ENCODE measurements around the gene AMBRA1. TPM values are rescaled to one million over a fixed set of nuclear protein-coding genes. Genes with fewer than 3 reads are reported as not detected.

AMBRA1 gene
- polyA plus RNA-seq, 3 donors from 2014 or later, result 5.3 to 12.8 (median 7.4) TPM

DNA sequence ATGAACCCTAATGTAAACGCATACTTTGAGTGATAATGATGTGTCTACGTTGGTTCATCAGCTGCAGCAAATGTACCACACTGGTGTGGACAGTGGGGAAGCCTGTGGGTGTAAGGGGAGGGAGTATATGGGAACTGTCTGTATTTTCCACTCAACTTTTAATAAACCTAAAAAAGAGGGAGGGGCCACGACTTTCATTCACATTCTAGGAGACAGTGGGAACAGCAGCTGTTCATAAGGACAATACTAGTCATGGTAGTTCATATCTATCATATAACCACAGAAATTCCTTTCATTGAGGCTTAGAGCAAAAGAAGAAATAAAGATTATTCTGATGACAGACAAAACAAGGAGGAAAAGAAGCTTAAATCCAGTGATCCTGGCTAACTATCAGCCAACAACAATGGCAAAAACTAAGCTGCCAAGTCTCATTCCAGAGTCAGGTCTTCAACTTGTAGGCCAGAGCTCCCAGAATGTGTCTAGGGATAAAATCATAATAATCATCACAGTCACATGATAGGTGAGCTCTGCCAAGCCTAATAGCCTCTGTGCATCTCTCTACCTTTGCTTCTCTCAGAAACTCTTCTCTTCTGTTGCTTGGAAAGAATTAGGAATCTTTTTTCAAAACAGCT lies 142.9 kb downstream of the AMBRA1 start:
- no peak overlapping the region for H3K4me3 Mint-ChIP-seq
- H3K9me3 Mint-ChIP-seq, result no peaks in the 10 kb centered on the region
- peaks cover 7 to 13% of the 10 kb centered on the region in 2 donors for H3K4me1 Mint-ChIP-seq
- no peak for DNase-seq
- H3K27ac Mint-ChIP-seq, result peak overlapping the region in 1 of 6 donors; percentile 66
- peaks cover 0 to 2% (median 1%) of the 10 kb centered on the region in 3 donors for H3K27me3 Mint-ChIP-seq (ENCODE audit: low read depth in 3 of 3)
- peaks cover 0 to 4% (median 0%) of the 10 kb centered on the region in 3 donors for H3K36me3 Mint-ChIP-seq

GRCh38 chr11:46447544-46447943 lies 146.3 kb downstream of the AMBRA1 start:
- peaks cover under 1 to 4% (median 4%) of the 10 kb centered on the region in 3 donors for H3K36me3 Mint-ChIP-seq
- H3K9me3 Mint-ChIP-seq, result no peaks in the 10 kb centered on the region
- H3K27me3 Mint-ChIP-seq (ENCODE audit: low read depth in 3 of 3), result peaks cover 0 to 2% (median 1%) of the 10 kb centered on the region in 3 donors
- H3K4me1 Mint-ChIP-seq, result peaks cover 7 to 13% of the 10 kb centered on the region in 2 donors
- no peak for DNase-seq
- no peak overlapping the region for H3K4me3 Mint-ChIP-seq
- H3K27ac Mint-ChIP-seq, result no peak overlapping the region

DNA sequence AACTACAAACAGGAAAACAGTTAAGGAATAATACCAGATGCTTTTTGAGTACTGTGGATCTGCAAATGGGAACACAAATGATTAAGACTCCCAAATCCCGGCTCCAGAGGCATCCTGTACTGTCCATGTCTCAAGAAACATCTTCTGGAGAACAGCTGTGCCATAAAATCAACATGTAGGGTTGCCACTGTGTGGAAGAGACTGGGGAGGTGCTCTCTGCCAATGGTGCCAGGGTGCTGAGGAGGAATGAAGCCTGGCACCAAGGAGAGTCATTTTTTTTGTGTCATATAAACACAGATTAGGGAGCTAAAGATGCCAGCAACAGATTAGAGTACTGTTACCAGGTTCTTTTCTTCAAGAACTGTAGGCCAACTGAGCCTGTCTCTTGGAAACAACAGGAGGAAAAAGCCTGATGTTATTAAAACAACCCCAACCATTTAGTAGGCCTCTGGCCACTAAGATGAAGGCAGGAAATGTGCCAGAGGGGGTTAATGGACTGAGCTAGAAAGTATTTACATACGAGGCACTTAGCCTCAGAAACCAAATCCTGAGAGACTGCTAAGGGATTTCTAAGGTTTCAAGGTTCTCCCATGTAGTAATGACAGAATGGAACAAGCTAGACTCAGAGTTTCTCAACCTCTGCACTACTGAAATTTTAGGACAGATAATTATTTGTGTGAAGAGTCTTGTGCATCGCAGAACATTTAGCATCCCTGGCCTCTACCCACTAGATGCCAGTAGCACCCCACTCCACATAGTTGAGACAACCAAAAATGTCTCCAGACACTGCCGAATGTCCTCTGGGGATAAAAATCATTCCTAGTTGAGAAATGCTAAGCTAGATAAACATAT lies 147.7 kb downstream of the AMBRA1 start:
- Mint-ChIP-seq H3K9me3 (no peaks in the 10 kb centered on the region), H3K36me3 (peaks cover 4 to 8% (median 8%) of the 10 kb centered on the region in 3 donors), H3K4me3 (no peak overlapping the region), H3K27me3 (ENCODE audit: low read depth in 3 of 3) (peaks cover 0 to 3% (median 2%) of the 10 kb centered on the region in 3 donors), H3K27ac (no peak overlapping the region), H3K4me1 (peaks cover 7 to 13% of the 10 kb centered on the region in 2 donors)
- no peak for DNase-seq

DNA sequence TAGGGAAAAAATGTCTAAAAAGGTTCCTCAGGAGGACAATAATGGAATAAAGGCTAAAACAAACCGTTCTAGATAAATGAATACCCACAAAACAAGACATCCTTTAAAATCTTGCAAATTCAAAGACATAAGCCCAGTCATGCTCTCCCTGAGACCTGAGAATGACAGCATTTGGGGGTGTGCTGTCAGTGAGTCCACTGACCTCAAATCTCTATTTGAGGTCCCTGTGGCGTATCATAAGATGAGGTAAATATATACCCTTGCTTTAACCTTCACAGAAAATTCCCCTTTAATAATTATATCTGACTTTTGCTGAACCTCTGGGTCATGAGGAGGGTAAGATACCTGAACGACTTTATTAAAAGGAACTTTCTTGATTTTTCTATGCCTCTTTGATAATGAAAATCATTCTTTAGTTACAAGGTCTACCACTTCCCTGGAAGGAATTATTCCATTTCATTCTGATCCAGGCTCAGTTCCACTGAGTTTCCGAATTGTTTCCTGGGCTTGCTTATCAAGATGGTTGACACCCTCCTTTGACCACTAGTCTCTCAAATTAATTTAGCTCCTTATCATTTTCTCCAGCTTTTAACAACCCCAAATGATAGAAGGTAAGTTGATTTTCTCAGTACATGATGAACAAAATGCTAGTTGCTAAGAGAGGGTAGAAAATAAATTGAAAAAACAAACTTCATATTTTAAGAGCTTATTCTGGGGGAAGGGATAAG lies 148.5 kb downstream of the AMBRA1 start:
- Mint-ChIP-seq H3K27me3 (ENCODE audit: low read depth in 3 of 3) (peaks cover 0 to 3% (median 2%) of the 10 kb centered on the region in 3 donors), H3K4me1 (peaks cover 6 to 13% of the 10 kb centered on the region in 2 donors)

DNA sequence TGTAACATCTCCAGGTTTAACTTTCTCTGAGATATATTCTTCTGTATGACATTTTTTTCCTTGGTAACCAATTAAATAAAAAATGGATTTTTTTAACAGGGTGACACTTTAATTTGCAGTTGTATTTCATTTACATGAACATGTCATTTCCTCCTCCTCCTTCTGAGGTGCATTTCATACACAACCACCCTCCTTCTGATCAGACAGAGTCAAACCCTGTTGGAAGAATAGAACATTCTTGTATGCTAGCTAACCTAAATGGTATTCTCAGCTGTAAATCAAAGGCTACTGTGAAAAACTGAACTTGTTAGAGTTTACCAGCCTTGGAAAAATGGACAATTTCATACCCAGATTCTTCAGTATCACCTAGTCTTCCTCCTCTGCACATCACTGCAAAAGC lies 149.5 kb downstream of the AMBRA1 start:
- Mint-ChIP-seq H3K36me3 (peaks cover 4 to 13% (median 9%) of the 10 kb centered on the region in 3 donors), H3K27ac (no peak overlapping the region), H3K9me3 (no peaks in the 10 kb centered on the region), H3K4me3 (no peak overlapping the region), H3K27me3 (ENCODE audit: low read depth in 3 of 3) (peaks cover 0 to 1% (median 1%) of the 10 kb centered on the region in 3 donors), H3K4me1 (peaks cover 4 to 13% of the 10 kb centered on the region in 2 donors)
- DNase-seq, result no peak

More for the DNA sequence above, 148.5 kb downstream of the AMBRA1 start:
- Mint-ChIP-seq H3K36me3 (peaks cover 4 to 13% (median 13%) of the 10 kb centered on the region in 3 donors), H3K27ac (no peak overlapping the region), H3K9me3 (no peaks in the 10 kb centered on the region), H3K4me3 (no peak overlapping the region)
- no peak for DNase-seq

DNA sequence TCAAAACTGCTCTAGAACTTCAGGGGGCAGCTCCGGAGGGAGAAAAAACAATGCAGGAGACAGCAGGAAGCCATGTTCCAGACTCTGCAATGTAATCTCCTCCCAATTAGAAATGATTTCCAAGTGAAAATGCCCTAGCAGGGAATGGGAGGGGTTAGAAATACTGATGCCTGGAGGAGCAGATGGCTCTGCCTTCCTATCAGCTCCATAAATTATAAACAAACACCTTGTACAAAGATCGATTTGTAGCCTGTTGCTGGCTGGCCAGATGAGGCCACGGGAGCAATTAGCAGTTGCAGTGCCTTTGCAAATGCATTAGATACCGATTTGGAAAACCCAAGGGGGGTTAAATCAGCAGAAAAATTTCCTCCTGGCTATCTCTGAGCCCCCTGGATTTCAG lies 155.6 kb downstream of the AMBRA1 start:
- no peaks in the 10 kb centered on the region for H3K9me3 Mint-ChIP-seq
- H3K27me3 Mint-ChIP-seq (ENCODE audit: low read depth in 3 of 3), result peaks cover 0 to 6% (median 1%) of the 10 kb centered on the region in 3 donors
- no peaks in the 10 kb centered on the region for H3K4me1 Mint-ChIP-seq
- no peak overlapping the region for H3K4me3 Mint-ChIP-seq
- H3K36me3 Mint-ChIP-seq, result peaks cover 7 to 20% (median 18%) of the 10 kb centered on the region in 3 donors
- no peak overlapping the region for H3K27ac Mint-ChIP-seq
- DNase-seq, result no peak

- Mint-ChIP-seq H3K9me3 (no peaks in the 10 kb centered on the region), H3K4me1 (no peaks in the 10 kb centered on the region), H3K27ac (no peak overlapping the region), H3K27me3 (ENCODE audit: low read depth in 3 of 3) (peaks cover 0 to 7% (median 1%) of the 10 kb centered on the region in 3 donors), H3K4me3 (no peak overlapping the region), H3K36me3 (peaks cover 5 to 20% (median 20%) of the 10 kb centered on the region in 3 donors)
- DNase-seq, result no peak
Observed at GRCh38 chr11:46437122-46437689, 156.6 kb downstream of the AMBRA1 start.

DNA sequence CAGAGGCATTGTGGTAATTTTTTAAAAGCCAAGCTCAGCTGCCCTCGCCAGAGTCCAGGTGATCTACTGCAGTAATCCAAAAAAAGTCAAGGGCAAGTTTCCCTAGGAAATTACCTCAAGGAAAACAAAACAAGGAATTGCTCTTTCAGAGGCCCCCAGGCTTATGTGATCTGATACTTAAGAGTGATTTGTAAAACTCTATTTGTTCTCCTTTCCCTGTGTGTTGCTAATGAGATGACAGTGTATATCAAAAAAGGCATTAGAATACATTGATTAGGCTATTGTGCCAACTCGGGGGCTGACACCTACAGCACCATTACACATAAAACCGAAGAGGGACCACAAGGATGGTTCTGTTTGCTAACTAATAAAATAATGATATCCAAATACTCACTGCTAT lies 157.7 kb downstream of the AMBRA1 start:
- Mint-ChIP-seq H3K36me3 (peaks cover 9 to 24% (median 19%) of the 10 kb centered on the region in 3 donors), H3K27ac (no peak overlapping the region), H3K4me3 (no peak overlapping the region), H3K4me1 (no peaks in the 10 kb centered on the region), H3K27me3 (ENCODE audit: low read depth in 3 of 3) (peaks cover 0 to 7% (median 0%) of the 10 kb centered on the region in 3 donors), H3K9me3 (no peaks in the 10 kb centered on the region)
- DNase-seq, result no peak

- H3K36me3 Mint-ChIP-seq, result peaks cover 9 to 20% (median 15%) of the 10 kb centered on the region in 3 donors
- no peaks in the 10 kb centered on the region for H3K4me1 Mint-ChIP-seq
- no peak overlapping the region for H3K4me3 Mint-ChIP-seq
- no peak overlapping the region for H3K27ac Mint-ChIP-seq
- peaks cover 0 to 7% (median 0%) of the 10 kb centered on the region in 3 donors for H3K27me3 Mint-ChIP-seq (ENCODE audit: low read depth in 3 of 3)
- DNase-seq, result no peak
- no peaks in the 10 kb centered on the region for H3K9me3 Mint-ChIP-seq
Observed at GRCh38 chr11:46435679-46436078, 158.1 kb downstream of the AMBRA1 start.

DNA sequence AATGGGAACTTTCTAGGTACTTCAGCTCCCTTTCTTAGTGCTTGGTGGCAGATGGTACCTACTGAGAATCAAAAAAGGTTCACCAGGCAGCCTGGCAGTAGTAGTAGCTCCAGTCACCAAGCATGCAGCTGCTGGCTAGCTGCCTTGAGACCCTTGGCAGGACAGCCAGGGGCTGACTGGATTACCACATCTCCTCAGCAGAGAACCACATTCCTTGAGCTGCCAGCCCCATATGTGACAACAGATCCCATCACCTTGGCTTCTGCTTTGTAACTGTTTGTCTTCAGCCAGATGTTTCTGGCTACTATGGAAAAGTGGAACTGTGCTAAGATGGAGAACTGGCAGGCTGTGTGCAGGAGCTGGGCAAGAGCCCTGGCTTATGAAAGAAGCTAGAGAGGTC lies 162.6 kb downstream of the AMBRA1 start:
- Mint-ChIP-seq H3K36me3 (peaks cover 13 to 37% (median 26%) of the 10 kb centered on the region in 3 donors), H3K27ac (no peak overlapping the region), H3K9me3 (no peaks in the 10 kb centered on the region), H3K4me3 (no peak overlapping the region), H3K27me3 (ENCODE audit: low read depth in 3 of 3) (peaks cover 0 to 4% (median 0%) of the 10 kb centered on the region in 3 donors), H3K4me1 (no peaks in the 10 kb centered on the region)
- no peak for DNase-seq

DNA sequence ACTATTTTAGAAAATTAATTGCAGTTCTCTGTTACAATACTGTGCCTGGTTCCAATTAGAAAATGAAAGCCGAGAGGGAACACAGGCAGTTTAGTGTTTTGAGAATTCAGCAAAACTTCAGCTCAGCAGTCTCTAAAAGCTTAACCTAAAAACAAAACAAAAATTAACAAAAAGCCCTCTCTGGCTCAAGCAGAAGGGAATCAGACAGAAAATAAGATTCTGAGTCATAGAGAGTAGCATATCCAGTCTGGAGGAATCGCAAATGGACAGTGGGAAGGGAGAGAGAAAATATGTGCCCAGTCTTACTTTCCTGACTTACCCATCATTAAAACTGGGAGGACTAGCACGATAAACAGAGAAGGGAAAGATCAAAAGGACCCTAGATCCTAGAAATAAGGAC lies 164.1 kb downstream of the AMBRA1 start:
- H3K36me3 Mint-ChIP-seq, result peaks cover 13 to 37% (median 25%) of the 10 kb centered on the region in 3 donors
- no peak for DNase-seq
- peak overlapping the region in 2 of 6 donors; percentile 14 to 39 for H3K27ac Mint-ChIP-seq
- no peaks in the 10 kb centered on the region for H3K9me3 Mint-ChIP-seq
- no peak overlapping the region for H3K4me3 Mint-ChIP-seq
- no peaks in the 10 kb centered on the region for H3K4me1 Mint-ChIP-seq
- H3K27me3 Mint-ChIP-seq (ENCODE audit: low read depth in 3 of 3), result peaks cover 0 to 4% (median 0%) of the 10 kb centered on the region in 3 donors

- no peak for DNase-seq
- Mint-ChIP-seq H3K4me3 (no peak overlapping the region), H3K27me3 (ENCODE audit: low read depth in 3 of 3) (peaks cover 0 to 5% (median 4%) of the 10 kb centered on the region in 3 donors), H3K4me1 (no peaks in the 10 kb centered on the region), H3K27ac (no peak overlapping the region), H3K36me3 (peaks cover 8 to 32% (median 30%) of the 10 kb centered on the region in 3 donors), H3K9me3 (no peaks in the 10 kb centered on the region)
Observed at GRCh38 chr11:46427364-46427763, 166.5 kb downstream of the AMBRA1 start.

- Mint-ChIP-seq H3K27ac (no peak overlapping the region), H3K9me3 (no peaks in the 10 kb centered on the region), H3K36me3 (peaks cover 8 to 33% (median 30%) of the 10 kb centered on the region in 3 donors), H3K4me3 (no peak overlapping the region), H3K27me3 (ENCODE audit: low read depth in 3 of 3) (peaks cover 0 to 5% (median 4%) of the 10 kb centered on the region in 3 donors), H3K4me1 (no peaks in the 10 kb centered on the region)
- DNase-seq, result no peak
Observed at GRCh38 chr11:46426233-46426991, 167.4 kb downstream of the AMBRA1 start.

All from immature natural killer cell (primary cell).